ENCODE data around the gene GSAP. TPM values are rescaled to one million over a fixed set of nuclear protein-coding genes. Genes with fewer than 3 reads are reported as not detected.

Gene GSAP
- total RNA-seq, 2 experiments from 2014 or later = 1.1 to 1.4 TPM

- DNase-seq = peak; percentile 16
- peak; percentile 73 for ATAC-seq
- Mint-ChIP-seq H3K27ac (no peak overlapping the region), H3K4me3 (no peak overlapping the region), H3K36me3 (ENCODE audit: low read depth) (peaks cover 8% of the 10 kb centered on the region), H3K27me3 (no peaks in the 10 kb centered on the region), H3K9me3 (ENCODE audit: low read depth) (no peaks in the 10 kb centered on the region), H3K4me1 (peaks cover 25% of the 10 kb centered on the region)
- CTCF ChIA-PET = interaction anchor here (1.5 kb wide), 1 partner anchor 32 kb away, joined by 3 read pairs; no protein-coding TSS in a partner anchor
- intact Hi-C loops (cut with DNase I, micrococcal nuclease) = loop anchor here in 1 of 2 experiments (1.0 kb wide), 1 partner anchor 10 kb away; no protein-coding TSS in a partner anchor
- POLR2A ChIA-PET = no interaction called here
These were observed 32.8 kb downstream of the GSAP start for GRCh38 chr7:77383333-77383740.

DNA sequence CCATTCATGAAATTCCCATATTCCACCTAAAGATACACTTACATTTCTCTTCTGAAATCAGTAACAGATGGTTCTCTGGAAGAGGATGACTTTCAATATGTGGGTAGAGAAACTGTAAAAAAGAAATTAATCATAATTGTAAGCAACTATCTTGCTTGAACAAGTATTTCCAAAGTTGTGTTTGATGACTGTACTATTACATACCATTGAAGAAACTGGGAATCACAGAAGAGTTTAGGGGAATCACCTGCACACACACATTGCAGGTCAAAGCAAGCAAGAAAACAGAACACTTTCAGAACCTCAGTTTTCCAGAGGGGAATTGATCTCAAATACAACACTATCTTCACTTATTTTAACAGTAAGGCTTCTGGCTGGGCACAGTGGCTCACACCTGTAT, 33.6 kb downstream of the GSAP start:
- CTCF ChIA-PET = interaction anchor here (1.5 kb wide), 1 partner anchor 31 kb away, joined by 3 read pairs; no protein-coding TSS in a partner anchor
- POLR2A ChIA-PET = no interaction called here
- H3K9me3 Mint-ChIP-seq (ENCODE audit: low read depth) = no peaks in the 10 kb centered on the region
- H3K27me3 Mint-ChIP-seq = no peaks in the 10 kb centered on the region
- DNase-seq = no peak
- peaks cover 8% of the 10 kb centered on the region for H3K36me3 Mint-ChIP-seq (ENCODE audit: low read depth)
- H3K4me3 Mint-ChIP-seq = no peak overlapping the region
- peak; percentile 63 for ATAC-seq
- H3K27ac Mint-ChIP-seq = no peak overlapping the region
- H3K4me1 Mint-ChIP-seq = peaks cover 25% of the 10 kb centered on the region
- intact Hi-C loops (cut with DNase I, micrococcal nuclease) = no loop called here

GRCh38 chr7:77378584-77378983, 37.6 kb downstream of the GSAP start:
- ChIA-PET CTCF (no interaction called here), POLR2A (no interaction called here)
- no peak for ATAC-seq
- DNase-seq = no peak
- Mint-ChIP-seq H3K4me1 (peaks cover 21% of the 10 kb centered on the region), H3K4me3 (no peak overlapping the region), H3K27me3 (no peaks in the 10 kb centered on the region), H3K27ac (no peak overlapping the region), H3K9me3 (ENCODE audit: low read depth) (no peaks in the 10 kb centered on the region), H3K36me3 (ENCODE audit: low read depth) (no peaks in the 10 kb centered on the region)
- intact Hi-C loops (cut with DNase I, micrococcal nuclease) = no loop called here

DNA sequence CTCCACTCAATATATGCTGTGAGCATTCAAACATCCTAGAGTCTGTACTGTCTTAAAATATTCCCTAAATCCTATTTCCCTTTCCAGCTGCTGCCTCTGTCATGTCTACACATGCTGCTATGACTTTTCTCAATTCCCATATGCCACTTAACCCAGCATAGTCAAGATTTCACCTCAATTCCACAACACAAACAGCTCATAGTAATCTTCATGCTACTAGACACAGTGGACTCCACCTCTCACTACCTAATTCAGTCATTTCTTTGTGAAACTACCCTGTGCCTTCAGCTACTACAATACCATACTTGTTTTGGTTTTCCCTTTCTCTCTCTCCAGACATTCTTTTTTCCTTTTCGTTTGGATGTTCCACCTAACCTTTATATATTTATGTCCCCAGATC, 45.5 kb downstream of the GSAP start:
- ChIA-PET CTCF (interaction anchor here (1.2 to 1.6 kb wide), 3 partner anchors 9 to 287 kb away, joined by 3 to 4 read pairs (median 3); no protein-coding TSS in a partner anchor), POLR2A (no interaction called here)
- Mint-ChIP-seq H3K4me3 (no peak overlapping the region), H3K27ac (no peak overlapping the region), H3K27me3 (no peaks in the 10 kb centered on the region), H3K4me1 (no peaks in the 10 kb centered on the region), H3K36me3 (ENCODE audit: low read depth) (peaks cover 6% of the 10 kb centered on the region), H3K9me3 (ENCODE audit: low read depth) (peaks cover 5% of the 10 kb centered on the region)
- ATAC-seq (peak; percentile 39), DNase-seq (no peak)
- intact Hi-C loops (cut with DNase I, micrococcal nuclease) = no loop called here

DNA sequence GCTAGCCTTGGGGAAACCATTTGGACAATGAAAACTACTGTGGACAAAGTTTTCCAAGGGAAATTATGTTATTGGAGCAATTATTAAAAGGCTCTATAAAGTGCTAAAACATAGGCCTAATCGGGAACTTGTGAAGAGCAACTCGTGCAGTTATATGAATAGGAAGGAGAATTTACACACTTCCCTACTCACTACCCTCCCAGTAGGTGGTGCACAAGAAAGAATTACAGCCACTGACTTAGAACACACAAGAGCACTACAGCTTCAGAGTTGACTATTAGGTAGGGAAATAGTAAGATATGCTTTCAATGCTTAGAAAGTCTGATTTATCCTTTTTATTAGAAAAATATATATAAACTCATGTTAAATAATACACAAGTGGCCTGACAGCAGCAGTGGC, 47.2 kb downstream of the GSAP start:
- ChIA-PET POLR2A (no interaction called here), CTCF (no interaction called here)
- H3K36me3 Mint-ChIP-seq (ENCODE audit: low read depth) = peaks cover 6% of the 10 kb centered on the region
- no peaks in the 10 kb centered on the region for H3K27me3 Mint-ChIP-seq
- intact Hi-C loops (cut with DNase I, micrococcal nuclease) = no loop called here
- no peak for ATAC-seq
- no peaks in the 10 kb centered on the region for H3K4me1 Mint-ChIP-seq
- peaks cover 5% of the 10 kb centered on the region for H3K9me3 Mint-ChIP-seq (ENCODE audit: low read depth)
- no peak overlapping the region for H3K27ac Mint-ChIP-seq
- H3K4me3 Mint-ChIP-seq = no peak overlapping the region
- no peak for DNase-seq

DNA sequence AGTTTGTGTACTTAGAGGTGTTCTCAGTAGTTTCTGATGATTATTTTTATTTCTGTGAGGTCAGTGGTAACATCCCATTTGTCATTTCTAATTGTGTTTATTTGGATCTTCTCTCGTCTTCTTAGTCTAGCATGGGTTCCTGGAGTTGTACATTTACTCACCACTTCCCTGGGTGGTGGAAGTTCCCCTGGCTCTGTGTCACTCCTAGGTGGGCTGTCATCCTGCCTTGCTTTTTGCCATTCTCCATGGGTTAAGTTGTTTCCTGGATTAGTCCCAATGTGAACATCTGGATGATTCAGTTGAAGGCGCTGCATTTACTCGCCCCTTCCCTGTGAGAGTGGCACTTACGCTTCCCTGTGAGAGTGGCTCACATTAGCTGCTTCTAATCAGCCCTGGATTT, 48.2 kb downstream of the GSAP start:
- no peak for ATAC-seq
- Mint-ChIP-seq H3K36me3 (ENCODE audit: low read depth) (peaks cover 6% of the 10 kb centered on the region), H3K9me3 (ENCODE audit: low read depth) (peaks cover 5% of the 10 kb centered on the region), H3K4me3 (no peak overlapping the region), H3K27ac (no peak overlapping the region), H3K27me3 (no peaks in the 10 kb centered on the region), H3K4me1 (no peaks in the 10 kb centered on the region)
- DNase-seq = no peak
- POLR2A ChIA-PET = no interaction called here
- intact Hi-C loops (cut with DNase I, micrococcal nuclease) = no loop called here
- CTCF ChIA-PET = interaction anchor here (1.2 kb wide), 1 partner anchor 20 kb away, joined by 5 read pairs; no protein-coding TSS in a partner anchor

DNA sequence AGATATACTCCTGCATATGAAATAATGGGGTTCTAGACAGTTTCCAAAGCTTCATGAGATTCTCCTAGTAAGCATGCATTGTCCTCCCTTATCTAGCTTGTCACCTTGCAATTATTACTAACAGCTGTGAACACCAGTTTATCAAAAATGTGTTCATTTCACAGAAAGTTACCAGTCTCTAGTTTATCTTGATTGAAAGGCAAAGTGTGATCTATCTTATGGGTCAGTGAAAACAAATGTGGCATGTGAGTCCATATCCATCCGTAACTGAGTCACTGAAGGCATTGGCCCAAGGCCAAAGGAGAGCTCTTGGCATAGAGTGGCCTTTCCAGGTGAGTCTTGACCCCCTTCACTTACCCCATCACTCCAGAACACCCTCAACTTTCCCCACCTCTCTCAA, 53.2 kb downstream of the GSAP start:
- Mint-ChIP-seq H3K27ac (no peak overlapping the region), H3K27me3 (no peaks in the 10 kb centered on the region), H3K36me3 (ENCODE audit: low read depth) (peaks cover 1% of the 10 kb centered on the region), H3K9me3 (ENCODE audit: low read depth) (peaks cover 5% of the 10 kb centered on the region), H3K4me3 (no peak overlapping the region), H3K4me1 (no peaks in the 10 kb centered on the region)
- ATAC-seq = no peak
- POLR2A ChIA-PET = interaction anchor here (0.5 kb wide), 1 partner anchor 186 kb away, joined by 6 read pairs; no protein-coding TSS in a partner anchor
- CTCF ChIA-PET = interaction anchor here (0.6 kb wide), 1 partner anchor 28 kb away, joined by 3 read pairs; no protein-coding TSS in a partner anchor
- intact Hi-C loops (cut with DNase I, micrococcal nuclease) = no loop called here
- no peak for DNase-seq

DNA sequence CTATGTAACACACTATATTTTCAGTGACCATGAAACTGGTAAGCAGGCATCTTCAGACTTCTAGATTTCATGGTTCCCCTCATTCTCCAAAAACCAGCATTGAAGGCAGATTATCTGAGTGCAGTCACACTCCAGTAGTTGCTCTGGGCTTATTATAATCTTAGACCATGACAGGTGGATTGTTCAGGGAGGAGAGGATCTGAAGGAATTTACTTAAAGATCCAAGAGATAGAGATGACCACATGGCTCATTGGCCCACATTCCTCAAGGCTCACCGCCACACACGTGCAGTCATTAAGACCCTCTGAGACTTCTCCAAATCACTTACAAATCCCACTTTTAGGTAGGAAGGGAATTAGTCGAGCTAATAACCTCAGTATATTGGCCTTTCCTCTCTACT, 55.2 kb downstream of the GSAP start:
- DNase-seq (no peak), ATAC-seq (no peak)
- ChIA-PET CTCF (no interaction called here), POLR2A (no interaction called here)
- Mint-ChIP-seq H3K4me3 (no peak overlapping the region), H3K9me3 (ENCODE audit: low read depth) (no peaks in the 10 kb centered on the region), H3K4me1 (no peaks in the 10 kb centered on the region), H3K36me3 (ENCODE audit: low read depth) (no peaks in the 10 kb centered on the region), H3K27ac (no peak overlapping the region), H3K27me3 (no peaks in the 10 kb centered on the region)
- intact Hi-C loops (cut with DNase I, micrococcal nuclease) = no loop called here

DNA sequence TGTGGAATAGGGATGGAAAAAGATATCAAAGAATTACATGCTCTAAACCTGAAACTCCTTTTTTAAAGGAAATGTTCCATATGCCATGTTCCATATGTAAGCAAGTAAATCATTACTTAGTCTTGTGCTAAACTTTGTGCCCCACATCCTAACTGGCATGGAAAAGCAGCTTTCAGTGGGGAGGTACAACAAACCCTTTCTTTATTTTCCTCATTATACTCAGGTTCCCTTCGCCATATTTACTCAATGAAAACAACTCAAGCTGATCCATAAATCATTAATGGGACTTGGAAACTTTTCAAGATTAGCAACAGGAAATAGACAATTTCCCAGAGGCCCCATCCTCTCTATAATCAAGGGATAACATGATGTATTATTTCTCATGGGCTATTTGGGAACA, 56.0 kb downstream of the GSAP start:
- intact Hi-C loops (cut with DNase I, micrococcal nuclease) = no loop called here
- no peaks in the 10 kb centered on the region for H3K36me3 Mint-ChIP-seq (ENCODE audit: low read depth)
- no peak overlapping the region for H3K27ac Mint-ChIP-seq
- no peak overlapping the region for H3K4me3 Mint-ChIP-seq
- H3K9me3 Mint-ChIP-seq (ENCODE audit: low read depth) = no peaks in the 10 kb centered on the region
- DNase-seq (no peak), ATAC-seq (no peak)
- no peaks in the 10 kb centered on the region for H3K27me3 Mint-ChIP-seq
- peaks cover 4% of the 10 kb centered on the region for H3K4me1 Mint-ChIP-seq
- ChIA-PET CTCF (interaction anchor here (0.6 to 0.7 kb wide), 3 partner anchors 145 to 336 kb away, joined by 3 read pairs; partner anchors contain the start of gene RSBN1L), POLR2A (no interaction called here)

- CTCF ChIA-PET = interaction anchor here (0.6 to 0.7 kb wide), 2 partner anchors 144 to 337 kb away, joined by 3 read pairs; partner anchors contain the start of gene RSBN1L
These were observed 56.5 kb downstream of the GSAP start for GRCh38 chr7:77359599-77359998.

GRCh38 chr7:77354914-77355313, 61.2 kb downstream of the GSAP start:
- H3K9me3 Mint-ChIP-seq (ENCODE audit: low read depth) = no peaks in the 10 kb centered on the region
- DNase-seq = no peak

More at GRCh38 chr7:77359599-77359998, 56.5 kb downstream of the GSAP start:
- no peaks in the 10 kb centered on the region for H3K27me3 Mint-ChIP-seq
- H3K9me3 Mint-ChIP-seq (ENCODE audit: low read depth) = no peaks in the 10 kb centered on the region
- no peak overlapping the region for H3K4me3 Mint-ChIP-seq
- peaks cover 9% of the 10 kb centered on the region for H3K4me1 Mint-ChIP-seq
- intact Hi-C loops (cut with DNase I, micrococcal nuclease) = no loop called here
- H3K36me3 Mint-ChIP-seq (ENCODE audit: low read depth) = no peaks in the 10 kb centered on the region
- H3K27ac Mint-ChIP-seq = no peak overlapping the region
- DNase-seq (no peak), ATAC-seq (no peak)
- POLR2A ChIA-PET = no interaction called here

DNA sequence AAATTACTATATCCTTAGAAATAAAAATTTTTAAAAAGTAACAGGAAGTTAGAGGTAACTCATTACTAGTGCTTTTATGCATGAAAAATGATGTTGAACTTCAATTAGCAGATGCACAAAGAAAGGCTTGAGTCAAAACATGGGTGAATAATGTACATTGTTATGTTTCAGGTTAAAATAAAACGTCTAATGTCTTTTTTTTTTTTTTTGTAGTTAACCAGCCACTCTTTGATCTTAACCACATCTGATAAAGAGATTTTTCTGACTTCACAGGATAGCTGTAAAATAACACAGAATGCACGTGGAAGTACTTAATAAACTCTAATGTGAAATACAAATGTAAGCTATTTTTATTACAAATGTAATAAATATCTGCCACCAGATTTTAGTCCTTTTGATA, 61.7 kb downstream of the GSAP start:
- no peak for ATAC-seq
- H3K4me3 Mint-ChIP-seq = no peak overlapping the region

More at GRCh38 chr7:77354914-77355313, 61.2 kb downstream of the GSAP start:
- ChIA-PET CTCF (interaction anchor here (0.6 to 1.2 kb wide), 4 partner anchors 15 to 517 kb away, joined by 3 read pairs; no protein-coding TSS in a partner anchor), POLR2A (no interaction called here)
- H3K4me3 Mint-ChIP-seq = no peak overlapping the region
- H3K27me3 Mint-ChIP-seq = no peaks in the 10 kb centered on the region
- intact Hi-C loops (cut with DNase I, micrococcal nuclease) = loop anchor here (5.0 kb wide), 2 partner anchors 88 to 182 kb away; partner anchors contain the start of gene PTPN12 (in 1 of the 2)
- H3K36me3 Mint-ChIP-seq (ENCODE audit: low read depth) = no peaks in the 10 kb centered on the region
- no peak overlapping the region for H3K27ac Mint-ChIP-seq
- peaks cover 43% of the 10 kb centered on the region for H3K4me1 Mint-ChIP-seq
- ATAC-seq = no peak

More for the DNA sequence above, 61.7 kb downstream of the GSAP start:
- POLR2A ChIA-PET = no interaction called here
- Mint-ChIP-seq H3K36me3 (ENCODE audit: low read depth) (no peaks in the 10 kb centered on the region), H3K27ac (no peak overlapping the region), H3K9me3 (ENCODE audit: low read depth) (no peaks in the 10 kb centered on the region), H3K27me3 (no peaks in the 10 kb centered on the region), H3K4me1 (peaks cover 43% of the 10 kb centered on the region)
- no peak for DNase-seq
- CTCF ChIA-PET = interaction anchor here (0.6 to 0.7 kb wide), 3 partner anchors 16 to 517 kb away, joined by 3 read pairs; no protein-coding TSS in a partner anchor
- intact Hi-C loops (cut with DNase I, micrococcal nuclease) = loop anchor here (5.0 kb wide), 2 partner anchors 87 to 183 kb away; partner anchors contain the start of gene PTPN12 (in 1 of the 2)
